GOT3 (cell line): ENCODE data around the gene ASTN2.

Source experiments
- DNase-seq: peaks from one replicate; lab custom pipeline; 2025; ENCODE audit warnings: mixed read lengths; lab: John Stamatoyannopoulos, UW

ASTN2 gene

GRCh38 chr9:117116084-117116483 is 298.8 kb downstream of the ASTN2 start:
- DNase-seq, result no peak

GRCh38 chr9:117114768-117115167 is 300.1 kb downstream of the ASTN2 start:
- DNase-seq, result no peak

GRCh38 chr9:117104716-117105495 is 310.0 kb downstream of the ASTN2 start:
- no peak for DNase-seq

GRCh38 chr9:117104206-117104605 is 310.7 kb downstream of the ASTN2 start:
- no peak for DNase-seq

GRCh38 chr9:117103438-117104110 is 311.3 kb downstream of the ASTN2 start:
- no peak for DNase-seq

- DNase-seq, result no peak
These were observed 313.8 kb downstream of the ASTN2 start for GRCh38 chr9:117101008-117101407.

GRCh38 chr9:117098331-117098730 is 316.5 kb downstream of the ASTN2 start:
- no peak for DNase-seq

GRCh38 chr9:117097761-117098160 is 317.1 kb downstream of the ASTN2 start:
- DNase-seq, result no peak

GRCh38 chr9:117096138-117096537 is 318.7 kb downstream of the ASTN2 start:
- DNase-seq, result no peak

- no peak for DNase-seq
These were observed 319.8 kb downstream of the ASTN2 start for GRCh38 chr9:117095081-117095480.

- no peak for DNase-seq
These were observed 320.7 kb downstream of the ASTN2 start for GRCh38 chr9:117093891-117094844.

GRCh38 chr9:117092582-117092981 is 322.3 kb downstream of the ASTN2 start:
- DNase-seq, result no peak

- no peak for DNase-seq
These were observed 323.3 kb downstream of the ASTN2 start for GRCh38 chr9:117091529-117091928.

- DNase-seq, result no peak
These were observed 326.1 kb downstream of the ASTN2 start for GRCh38 chr9:117088786-117089185.

- DNase-seq, result no peak
These were observed 326.7 kb downstream of the ASTN2 start for GRCh38 chr9:117088140-117088539.

- DNase-seq, result no peak
These were observed 330.6 kb downstream of the ASTN2 start for GRCh38 chr9:117084221-117084620.

- no peak for DNase-seq
These were observed 331.3 kb downstream of the ASTN2 start for GRCh38 chr9:117083559-117083958.

- DNase-seq, result no peak
These were observed 333.1 kb downstream of the ASTN2 start for GRCh38 chr9:117081641-117082317.

- no peak for DNase-seq
These were observed 334.0 kb downstream of the ASTN2 start for GRCh38 chr9:117080765-117081390.

GRCh38 chr9:117076571-117077290 is 338.1 kb downstream of the ASTN2 start:
- no peak for DNase-seq

GRCh38 chr9:117075636-117076035 is 339.2 kb downstream of the ASTN2 start:
- no peak for DNase-seq
